ENCODE data around the gene KLF14.
"Not testable (repeated sequence)": the region's sequence is repeated elsewhere in the genome, so short reads cannot be mapped to it uniquely, and the experiment has no call there.

KLF14 gene

DNA sequence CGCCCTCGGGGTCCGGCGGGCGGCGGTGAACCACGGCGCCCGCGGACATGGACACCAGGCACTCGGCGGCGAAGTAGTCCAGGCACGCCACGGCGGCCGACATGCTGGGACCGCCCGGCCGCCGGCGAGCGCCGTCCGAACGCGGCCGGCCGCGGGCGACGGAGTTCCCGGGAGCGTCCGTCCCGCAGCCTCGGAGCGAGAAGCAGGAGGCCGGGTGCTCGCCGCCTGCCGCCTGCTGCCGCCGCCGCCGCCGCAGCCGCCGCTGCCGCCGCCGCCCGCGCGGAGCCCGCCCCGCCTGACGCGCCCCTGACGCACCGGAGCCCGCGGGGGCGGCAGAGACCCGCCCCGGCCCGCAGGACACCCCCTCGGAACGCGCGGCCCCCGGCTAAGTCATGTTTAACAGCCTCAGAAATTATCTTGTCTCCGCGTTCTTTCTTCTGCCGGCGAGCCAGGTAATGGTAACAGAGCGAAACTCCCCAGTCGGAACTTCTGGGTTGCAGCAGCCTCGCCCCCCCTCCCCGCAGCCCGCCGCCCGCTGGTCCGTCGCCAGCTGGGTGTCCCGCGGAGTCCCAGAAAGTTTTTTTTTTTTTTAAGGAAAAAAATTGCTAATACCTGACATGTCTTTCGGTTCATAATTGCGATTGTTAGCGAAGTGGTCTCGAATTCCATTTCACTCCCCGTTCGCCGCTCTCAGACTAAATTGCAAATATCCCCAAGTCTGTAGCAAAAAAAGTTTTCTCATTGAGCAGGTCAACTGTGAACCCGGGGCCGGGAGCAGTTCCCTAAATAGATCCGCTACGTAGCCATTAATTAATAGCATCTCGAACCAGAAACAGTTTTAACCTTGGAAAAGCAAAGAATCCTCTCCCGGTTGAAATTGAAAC lies at the start of gene KLF14:
Gene KLF14 (minus strand): TSS at position 277 of the 884 bp plus-strand sequence. CDS start 174 bp downstream, at position 103.
- peak; percentile 18 for DNase-seq

DNA sequence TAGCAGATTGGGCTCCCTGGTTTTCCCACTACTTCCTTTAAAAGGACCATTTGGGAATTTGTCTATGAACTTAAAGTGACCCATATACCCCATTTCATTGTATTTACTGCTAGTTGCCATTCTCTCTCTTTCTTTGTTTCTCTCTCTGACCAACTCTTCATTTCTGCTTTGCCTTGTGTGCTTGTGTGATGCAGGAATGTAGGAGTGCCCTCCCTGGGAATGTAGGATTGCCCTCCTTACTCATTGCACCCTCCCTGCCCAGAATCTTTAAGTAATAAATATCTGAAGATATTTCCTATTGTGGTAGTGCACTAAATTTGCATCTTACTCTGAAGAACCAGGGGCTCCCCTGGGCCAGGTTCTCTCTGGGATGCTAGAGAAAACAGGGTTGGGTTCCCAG lies 47.3 kb upstream of the KLF14 start:
- no peak for DNase-seq

DNA sequence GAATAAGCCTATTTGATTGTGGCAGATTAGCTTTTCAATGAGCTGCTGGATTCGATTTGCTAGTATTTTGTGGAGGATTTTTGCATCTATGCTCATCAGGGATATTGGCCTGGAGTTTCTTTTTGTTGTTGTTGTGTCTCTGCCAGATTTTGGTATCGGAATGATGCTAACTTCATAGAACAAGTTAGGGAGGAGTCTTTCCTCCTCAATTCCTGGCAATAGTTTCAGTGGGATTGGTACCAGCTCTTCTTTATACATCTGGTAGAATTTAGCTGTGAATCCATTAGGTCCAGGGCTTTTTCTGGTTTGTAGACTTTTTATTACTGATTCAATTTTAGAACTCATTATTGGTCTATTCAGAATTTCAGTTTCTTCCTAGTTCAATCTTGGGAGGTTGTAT lies 43.4 kb upstream of the KLF14 start:
- no peak for DNase-seq

DNA sequence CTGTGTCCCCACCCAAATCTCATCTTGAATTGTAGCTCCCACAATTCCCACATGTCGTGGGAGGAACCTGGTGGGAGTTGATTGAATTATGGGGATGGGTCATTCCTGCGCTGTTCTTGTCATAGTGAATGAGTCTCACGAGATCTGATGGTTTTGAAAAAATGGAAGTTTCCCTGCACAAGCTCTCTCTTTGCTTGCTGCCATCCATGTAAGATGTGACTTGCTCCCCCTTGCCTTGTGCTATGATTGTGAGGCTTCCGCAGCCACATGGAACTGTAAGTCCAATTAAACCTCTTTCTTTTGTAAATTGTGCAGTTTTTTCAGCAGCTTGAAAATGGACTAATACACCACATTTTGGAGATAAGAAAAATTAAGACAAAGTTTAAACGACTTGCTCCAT lies 38.4 kb upstream of the KLF14 start:
- not testable (repeated sequence) for DNase-seq

DNA sequence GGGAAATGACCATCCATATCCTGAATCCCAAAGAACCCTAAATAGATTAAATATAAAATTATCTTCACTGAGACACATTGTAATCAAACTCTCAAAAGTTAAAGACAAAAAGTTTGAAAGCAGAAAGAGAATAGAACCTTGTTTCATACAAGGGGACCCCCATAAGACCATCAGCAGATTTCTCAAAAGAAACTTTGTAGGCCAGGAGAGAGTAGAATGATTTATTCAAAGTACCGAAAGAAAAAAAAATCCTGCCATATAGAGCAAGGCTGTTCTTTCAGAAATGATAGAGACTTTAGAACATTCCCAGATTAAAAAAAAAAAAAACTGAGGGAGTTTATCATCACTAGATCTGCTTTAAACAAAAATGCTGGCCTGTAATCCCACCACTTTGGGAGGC lies 34.8 kb upstream of the KLF14 start:
- no peak for DNase-seq

DNA sequence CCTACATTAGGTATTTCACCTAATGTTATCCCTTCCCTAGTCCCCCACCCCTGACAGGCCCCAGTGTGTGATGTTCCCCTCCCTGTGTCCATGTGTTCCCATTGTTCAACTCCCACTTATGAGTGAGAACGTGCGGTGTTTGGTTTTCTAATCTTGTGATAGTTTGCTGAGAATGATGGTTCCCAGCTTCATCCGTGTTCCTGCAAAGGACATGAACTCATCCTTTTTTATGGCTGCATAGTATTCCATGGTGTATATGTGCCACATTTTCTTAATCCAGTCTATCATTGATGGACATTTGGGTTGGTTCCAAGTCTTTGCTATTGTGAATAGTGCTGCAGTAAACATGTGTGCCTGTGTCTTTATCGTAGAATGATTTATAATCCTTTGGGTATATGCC lies 30.6 kb upstream of the KLF14 start:
- DNase-seq: not testable (repeated sequence)

DNA sequence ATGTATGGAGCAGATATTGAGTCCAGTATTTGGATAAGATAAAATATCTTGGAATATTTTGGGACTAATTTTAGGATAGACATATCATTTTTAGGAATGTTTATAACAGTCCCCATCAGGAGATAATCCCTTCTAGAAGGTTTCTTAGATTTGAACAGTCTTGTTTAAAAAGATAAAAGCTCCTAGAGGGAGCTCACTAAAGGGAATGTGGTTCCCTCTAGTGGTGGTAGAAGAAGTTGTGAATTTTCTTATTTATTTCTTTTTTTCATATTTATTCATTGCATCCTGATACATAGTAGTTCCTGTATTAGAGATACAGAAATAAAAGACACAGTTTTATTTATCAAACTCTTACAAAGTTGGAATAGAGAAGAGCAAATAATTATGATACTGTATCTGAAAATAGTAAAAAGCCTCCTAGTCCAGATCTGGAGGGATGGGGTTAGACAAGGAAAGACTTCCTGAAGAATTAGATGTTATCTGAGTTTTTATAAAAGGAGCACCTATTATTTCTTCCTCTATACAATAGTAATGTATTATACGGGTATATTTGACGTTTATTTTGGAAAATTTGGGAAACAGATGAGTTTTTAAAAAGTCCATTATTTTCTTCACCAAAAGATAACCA lies 24.5 kb upstream of the KLF14 start:
- no peak for DNase-seq

DNA sequence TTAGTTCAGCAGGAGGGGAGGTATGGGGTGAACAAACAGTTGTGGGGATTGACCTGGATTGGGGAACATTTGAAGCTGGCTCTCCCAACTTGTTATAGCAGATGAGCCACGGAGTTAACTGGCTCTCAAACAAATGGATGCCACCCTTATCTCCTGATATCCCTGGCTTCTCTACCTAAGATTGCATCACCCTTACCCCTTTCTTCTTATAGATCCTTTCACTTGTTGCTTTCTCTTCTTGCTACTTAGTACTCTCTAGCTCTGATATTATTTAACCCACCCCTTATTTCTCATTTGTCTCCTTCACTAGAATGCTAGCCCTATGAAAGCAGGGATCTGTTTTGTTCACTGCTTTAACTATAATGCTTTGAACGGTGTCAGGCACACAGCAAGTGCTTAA lies 22.3 kb upstream of the KLF14 start:
- no peak for DNase-seq

DNA sequence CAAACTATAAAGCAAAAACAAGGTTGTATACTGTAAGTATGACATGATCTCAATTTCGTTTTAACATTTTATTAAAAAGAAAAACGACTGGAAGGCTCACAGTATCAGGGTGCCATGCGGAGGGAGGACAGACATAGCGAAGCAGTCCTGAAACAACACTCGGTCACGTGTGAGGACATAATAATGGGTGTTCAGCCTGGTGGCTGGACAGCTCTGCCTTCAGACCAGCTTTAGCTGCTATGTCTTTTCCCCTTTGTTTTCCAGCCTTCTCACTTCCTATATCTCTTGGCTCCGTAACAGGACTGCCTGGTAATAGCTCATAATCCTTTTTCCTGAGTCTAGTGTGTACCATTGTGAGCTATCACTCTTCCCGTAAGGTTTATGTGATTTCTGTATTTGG lies 18.4 kb upstream of the KLF14 start:
- DNase-seq: no peak

DNA sequence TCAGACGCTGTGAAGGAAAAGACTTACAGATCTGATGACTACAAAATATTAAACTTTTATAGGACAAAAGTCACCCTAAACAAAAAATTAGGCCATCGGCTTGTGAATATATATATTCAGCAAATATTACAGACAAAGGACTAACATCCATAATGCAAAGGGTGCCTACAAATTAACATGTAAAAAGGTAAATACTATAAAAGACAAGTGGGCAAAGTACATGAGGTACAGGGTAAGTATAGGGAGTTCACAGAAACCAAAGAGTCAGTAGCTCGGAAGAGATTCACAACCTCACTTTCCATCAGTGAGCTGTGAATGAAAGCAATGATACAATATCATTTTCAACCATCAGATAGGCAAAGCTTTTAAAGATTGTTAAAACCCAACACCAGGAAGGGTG lies 16.7 kb upstream of the KLF14 start:
- no peak for DNase-seq

DNA sequence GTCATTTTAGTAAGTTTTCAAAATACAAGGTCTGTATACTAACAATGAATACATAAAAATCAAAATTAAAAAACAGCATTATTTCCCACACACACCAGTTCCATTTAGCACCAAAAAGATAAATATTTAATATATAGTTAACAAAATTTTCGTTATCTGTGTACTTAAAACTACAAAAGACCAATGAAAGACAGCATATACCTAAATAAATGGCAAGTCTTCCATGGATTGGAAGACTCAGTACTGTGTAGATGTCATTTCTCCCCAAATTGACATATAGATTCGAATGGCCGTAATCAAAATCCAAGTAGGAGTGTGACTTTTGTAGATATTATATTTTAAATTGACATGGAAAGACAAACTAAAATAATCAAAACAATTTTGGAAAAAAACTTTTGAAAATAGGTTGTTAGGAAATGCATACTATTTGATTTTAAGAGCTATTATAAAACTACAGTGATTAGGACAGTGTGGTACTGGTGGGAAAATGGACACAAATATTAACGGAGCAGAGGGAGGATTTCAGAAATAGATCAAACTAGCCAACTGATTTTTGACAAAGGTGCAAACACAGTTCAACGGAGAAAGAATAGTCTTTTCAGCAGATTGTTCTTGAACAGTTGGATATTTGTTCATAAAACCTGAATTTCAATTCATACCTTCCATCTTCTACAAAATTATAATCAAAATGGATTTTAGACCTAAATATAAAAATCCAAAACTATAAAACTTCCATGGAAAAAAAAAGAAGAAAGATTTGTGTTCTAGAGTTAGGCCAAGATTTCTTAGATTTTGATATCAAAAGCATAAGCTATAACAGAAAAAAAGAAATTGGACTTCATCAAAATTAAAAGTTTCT lies 14.8 kb upstream of the KLF14 start:
- no peak for DNase-seq

DNA sequence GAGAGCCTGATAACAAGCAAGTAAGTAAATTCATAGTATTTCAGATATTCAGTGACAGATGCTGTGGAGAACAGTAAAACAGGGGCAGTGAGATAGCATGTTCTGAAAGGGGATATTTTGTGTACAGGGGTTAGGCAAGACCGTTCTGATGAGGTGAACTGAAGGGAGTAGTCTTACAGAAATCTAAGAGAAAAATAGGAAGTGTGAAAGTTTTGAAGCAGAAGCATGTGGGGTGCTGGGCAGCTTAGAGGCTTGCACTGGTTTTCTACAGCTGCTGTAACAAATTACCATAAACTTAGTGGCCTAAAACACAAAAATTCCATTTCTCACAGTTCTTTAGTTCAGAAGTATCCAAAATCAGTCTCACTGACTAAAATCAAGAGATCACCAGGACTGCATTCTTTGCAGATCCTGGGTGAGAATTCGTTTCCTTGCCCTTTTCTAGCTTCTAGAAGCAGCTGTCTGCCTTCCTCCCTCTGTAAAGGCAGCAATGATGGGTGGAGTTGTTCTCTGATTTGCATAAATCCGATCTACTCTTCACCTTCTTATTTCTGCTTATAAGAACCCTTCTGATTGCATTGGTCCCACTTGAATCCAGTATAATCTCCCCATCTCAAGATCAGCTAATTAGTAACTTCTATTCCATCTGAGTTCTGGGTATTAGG lies 7.5 kb upstream of the KLF14 start:
- DNase-seq: no peak

DNA sequence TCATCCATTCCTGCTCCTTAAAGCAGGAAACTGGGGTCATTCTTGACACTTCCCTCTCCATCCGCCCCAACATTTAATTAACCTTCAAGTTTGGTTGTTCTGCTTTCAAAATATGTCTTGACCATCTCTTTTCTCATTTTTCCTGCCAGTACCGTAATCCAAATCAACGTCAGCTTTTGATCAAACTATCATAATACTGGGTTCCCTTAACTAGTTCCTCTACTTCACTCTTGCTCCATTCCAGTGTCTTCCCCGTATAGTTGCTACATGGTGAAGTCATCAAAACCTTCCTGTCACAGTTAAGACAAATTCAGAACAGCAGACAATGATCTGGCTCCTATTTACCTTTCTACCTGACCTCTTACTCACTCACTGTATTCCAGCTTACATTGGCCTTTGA lies 6.6 kb upstream of the KLF14 start:
- DNase-seq: no peak

DNA sequence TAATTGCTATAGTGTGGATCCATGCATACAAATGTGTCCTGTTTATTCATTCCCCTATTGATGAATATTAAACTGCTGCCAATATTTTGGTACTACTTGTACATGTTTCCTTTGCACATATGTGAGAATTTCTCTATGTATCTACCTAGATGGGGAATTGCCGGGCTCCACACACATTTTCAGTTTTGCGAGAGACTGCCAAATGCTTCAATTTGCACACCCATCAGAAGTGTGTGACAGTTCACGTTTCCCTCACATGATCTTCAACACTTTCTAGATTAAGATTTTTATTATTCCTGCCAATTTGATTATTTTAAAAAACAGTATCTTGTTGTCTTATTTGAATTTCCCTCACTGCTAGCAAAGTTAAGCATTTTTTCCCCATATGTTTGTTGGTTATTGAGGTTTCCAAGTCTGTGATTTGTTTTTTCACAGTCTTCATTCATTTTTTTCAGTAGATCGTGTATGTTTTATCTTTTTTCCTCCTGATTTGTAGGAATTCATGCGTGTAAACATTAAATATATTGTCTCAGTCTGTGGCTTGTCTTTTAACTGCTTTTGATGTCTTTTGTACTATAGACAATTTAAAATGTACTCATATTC lies 2.4 kb upstream of the KLF14 start:
- DNase-seq: no peak

DNA sequence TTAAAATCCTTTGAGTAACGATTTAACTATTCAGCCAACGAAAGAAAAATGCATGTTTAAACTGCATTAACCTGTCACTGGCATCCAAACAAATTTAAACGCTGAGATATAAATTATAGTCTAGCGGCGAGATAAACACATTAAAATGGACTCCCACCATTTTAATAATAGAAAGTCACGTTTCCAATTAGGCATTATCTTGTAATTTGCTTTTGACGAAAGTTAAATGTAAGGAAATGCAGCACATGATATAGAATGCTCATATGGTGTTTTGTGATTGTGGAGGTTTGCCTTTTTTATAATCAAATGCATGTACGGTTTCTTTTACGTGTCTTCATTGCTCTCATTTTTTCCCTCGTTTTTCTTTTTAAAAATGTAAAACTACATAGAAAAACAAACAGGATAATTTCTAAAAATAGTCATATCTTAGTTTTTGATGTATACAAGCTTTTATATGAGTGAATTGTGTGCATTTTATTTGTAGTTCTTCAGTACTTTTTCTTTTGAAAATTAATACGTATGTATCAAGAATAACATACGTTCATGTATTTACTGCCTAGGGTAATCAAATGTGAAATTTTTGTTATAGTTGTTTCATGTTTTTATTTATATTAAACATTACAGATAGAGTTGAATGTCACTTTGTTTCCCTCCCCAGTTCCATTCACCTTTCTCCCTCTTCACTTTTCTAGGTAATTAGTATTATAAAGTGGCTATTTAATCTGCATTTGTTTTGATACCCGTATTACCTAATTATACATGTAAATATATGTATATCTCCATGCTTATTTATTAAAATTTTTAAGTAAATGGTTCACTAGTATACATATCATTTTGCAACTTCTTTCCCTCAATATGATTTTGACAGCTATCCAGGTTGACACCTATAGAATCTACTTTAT lies 1.1 kb upstream of the KLF14 start:
- no peak for DNase-seq

DNA sequence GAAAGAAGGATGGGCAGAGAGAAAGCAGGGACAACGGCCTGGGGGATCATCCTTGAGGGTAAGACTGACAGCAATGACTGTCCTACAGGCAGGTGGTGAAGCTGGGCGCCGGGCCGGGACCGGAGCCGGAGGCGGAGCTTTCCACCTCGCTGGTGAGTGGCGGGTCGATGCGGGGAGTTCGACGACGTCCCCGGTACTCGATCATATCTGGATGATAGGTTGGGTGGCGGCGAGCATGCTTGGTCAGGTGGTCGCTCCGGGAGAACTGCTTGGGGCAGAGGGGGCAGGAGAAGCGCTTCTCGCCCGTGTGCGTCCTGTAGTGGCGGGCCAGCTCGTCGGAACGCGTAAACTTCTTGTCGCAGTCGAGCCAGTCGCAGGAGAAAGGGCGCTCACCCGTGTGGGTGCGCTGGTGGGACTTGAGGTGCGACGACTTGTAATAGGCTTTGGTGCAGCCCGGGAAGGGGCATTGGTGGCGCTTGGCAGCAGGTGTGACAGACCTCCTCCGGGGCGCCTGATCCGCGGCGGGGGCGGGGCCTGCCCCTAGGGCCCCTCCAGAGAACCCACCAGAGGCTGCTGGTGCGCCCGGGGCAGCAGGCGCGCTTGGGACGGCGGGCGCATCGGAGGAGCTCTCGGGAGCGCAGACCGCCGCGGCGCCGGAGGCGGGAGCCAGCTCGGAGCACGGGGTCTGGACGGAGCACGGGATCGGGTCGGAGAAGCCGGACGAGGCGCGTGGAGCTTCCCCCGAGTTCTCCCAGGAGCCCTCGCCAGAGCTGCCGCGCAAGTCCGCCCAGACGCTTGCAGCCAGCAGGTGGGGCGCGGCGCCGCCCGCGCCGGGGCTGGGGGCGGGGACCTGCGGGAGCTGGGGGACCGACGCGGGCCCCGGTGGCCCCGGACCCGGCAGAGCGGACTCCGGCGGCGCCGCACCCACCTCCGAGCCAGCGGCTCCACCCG lies 752 bp downstream of the KLF14 start:
- peak; percentile 18 for DNase-seq

DNA sequence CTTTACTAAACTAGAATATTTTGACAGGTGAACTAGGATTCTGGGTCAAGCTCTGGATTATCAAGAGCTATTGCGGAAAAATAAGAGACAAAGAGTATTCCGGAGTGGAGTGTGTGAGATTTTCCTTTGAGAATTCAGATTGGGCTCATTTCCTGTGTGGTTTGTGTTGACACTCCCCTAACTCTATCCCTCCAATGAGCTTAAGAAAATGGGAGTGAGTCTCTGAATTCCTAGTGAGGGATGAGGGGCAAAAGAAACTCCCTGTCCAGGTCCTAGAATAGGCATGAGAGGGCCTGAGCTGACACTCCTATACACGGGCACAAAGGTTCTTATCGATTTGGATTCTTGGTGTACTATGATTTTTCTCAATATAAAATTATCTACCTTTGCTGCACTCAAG lies 10.2 kb downstream of the KLF14 start:
- no peak for DNase-seq

DNA sequence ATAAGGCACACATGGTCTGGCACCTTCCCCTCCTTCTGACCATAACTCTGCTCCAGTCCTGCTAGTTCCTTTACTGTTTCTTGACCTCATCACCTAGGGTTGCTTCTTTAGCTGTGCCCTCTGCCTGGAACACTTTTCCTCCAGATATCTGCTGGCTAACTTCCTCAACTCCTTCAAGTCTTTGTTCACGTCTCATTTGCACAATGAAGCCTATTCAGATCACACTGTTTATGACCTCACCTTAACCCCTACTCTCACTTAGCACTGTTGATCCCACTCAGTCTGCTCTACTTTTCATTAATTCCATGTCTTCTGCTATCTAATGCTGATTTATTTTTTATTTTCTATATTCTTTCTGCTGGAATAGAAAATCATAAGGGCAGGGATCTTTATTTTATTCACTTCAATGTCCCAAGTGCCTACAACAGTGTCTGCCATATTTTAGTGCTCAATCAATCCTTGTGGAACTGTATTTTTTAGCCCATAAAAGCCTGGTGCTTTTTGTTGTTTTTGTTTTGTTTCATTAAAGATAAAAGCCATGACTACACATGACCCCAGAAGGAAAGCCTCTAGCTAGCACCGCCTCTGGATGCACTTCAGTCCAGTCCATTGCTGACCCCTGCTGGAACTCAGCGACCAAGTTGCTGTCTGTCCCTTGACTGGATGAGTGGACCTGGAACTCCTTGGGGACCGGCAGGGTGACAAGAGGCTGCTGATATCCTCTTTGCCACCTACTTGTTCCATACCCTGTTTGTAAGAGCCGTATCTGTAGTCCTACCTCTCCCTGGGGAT lies 12.3 kb downstream of the KLF14 start:
- peak; percentile 22 for DNase-seq

DNA sequence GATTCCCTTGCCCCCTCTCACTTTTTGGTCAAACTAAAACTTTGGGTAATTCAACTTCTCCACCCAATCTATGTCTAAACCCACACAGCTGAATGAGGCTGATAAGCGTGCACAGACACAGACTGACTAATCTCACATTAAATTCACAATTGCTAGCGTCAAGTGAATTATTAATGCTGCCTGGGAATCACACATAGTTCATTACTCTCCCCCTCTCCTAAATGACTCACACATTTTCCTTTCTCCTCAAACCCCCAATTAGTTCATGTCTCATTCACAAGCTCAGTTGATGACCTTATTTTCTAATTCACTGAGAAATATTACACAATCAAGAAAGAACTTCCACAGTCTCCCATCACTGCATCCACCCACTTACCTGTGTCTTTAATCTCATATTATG lies 14.5 kb downstream of the KLF14 start:
- no peak for DNase-seq

Data from stimulated activated CD4-positive, alpha-beta T cell treated with anti-CD3 and anti-CD28 coated beads, Interleukin-4, amount 100 ng/mL, for 24 hours (primary cell).